ENCODE results near the gene ADAM23. TPM values are rescaled to one million over a fixed set of nuclear protein-coding genes. Genes with fewer than 3 reads are reported as not detected.

The ADAM23 gene
- total and polyA plus RNA-seq, 4 donors, result 0.12 to 0.51 (median 0.17) TPM; not detected in 1

GRCh38 chr2:206521612-206522011 lies 78.3 kb downstream of the ADAM23 start:
- no peaks in the 10 kb centered on the region for H3K4me1 ChIP-seq (ENCODE audit: control insufficient read depth in 4 of 4, insufficient read depth in 4 of 4, low read length in 3 of 4)
- no peak for DNase-seq (ENCODE audit: low spot score)
- TF ChIP-seq MAX (IDR thresholded peaks at IDR 0.05), result no peak
- TF ChIP-seq CTCF (IDR thresholded peaks at IDR 0.05; ENCODE audit: low read depth, low read length, missing input control), result no peak
- TF ChIP-seq YY1 (IDR thresholded peaks at IDR 0.05), result no peak
- TF ChIP-seq FOXA2 (IDR thresholded peaks at IDR 0.05), result no peak
- TF ChIP-seq NR2F2 (IDR thresholded peaks at IDR 0.05), result no peak
- no peak for TF ChIP-seq RAD21 (IDR thresholded peaks at IDR 0.05)
- no peak for TF ChIP-seq SP1 (IDR thresholded peaks at IDR 0.05)
- TF ChIP-seq REST (IDR thresholded peaks at IDR 0.05), result no peak
- TF ChIP-seq ATF3 (IDR thresholded peaks at IDR 0.05), result no peak
- TF ChIP-seq JUND (IDR thresholded peaks at IDR 0.05), result no peak
- TF ChIP-seq RXRA (IDR thresholded peaks at IDR 0.05), result no peak
- no peak for TF ChIP-seq TAF1 (conservative IDR thresholded peaks at IDR 0.05)
- no peak for TF ChIP-seq EGR1 (IDR thresholded peaks at IDR 0.05; ENCODE audit: low read depth in 2 of 2)
- TF ChIP-seq GABPA (IDR thresholded peaks at IDR 0.05 in 1 of 2, conservative IDR thresholded peaks at IDR 0.05 in 1 of 2), result no peak
- TF ChIP-seq HNF4G (IDR thresholded peaks at IDR 0.05), result no peak
- TF ChIP-seq FOXA1 (IDR thresholded peaks at IDR 0.05), result no peak
- no peak for TF ChIP-seq HNF4A (conservative IDR thresholded peaks at IDR 0.05)
- no peak overlapping the region for H3K4me3 ChIP-seq (ENCODE audit: low read depth in 1 of 3, low read length in 3 of 3)
- no peak overlapping the region for H3K27ac ChIP-seq (ENCODE audit: low read depth in 1 of 2, low read length in 2 of 2)
- H3K27me3 ChIP-seq (ENCODE audit: control insufficient read depth in 4 of 4, insufficient read depth in 4 of 4, low read length in 3 of 4), result peaks cover 0 to 4% (median 0%) of the 10 kb centered on the region in 4 donors
- no peaks in the 10 kb centered on the region for H3K36me3 ChIP-seq (ENCODE audit: control insufficient read depth in 4 of 4, insufficient read depth in 3 of 4, low read depth in 1 of 4, low read length in 3 of 4)
- no peak overlapping the region for H3K9ac ChIP-seq (ENCODE audit: low read depth in 1 of 2, low read length in 2 of 2)
- WGBS, result 82% methylated on average over 1 of the region's 1 CpG
- H3K9me3 ChIP-seq (ENCODE audit: control insufficient read depth in 4 of 4, low read length in 3 of 4), result no peaks in the 10 kb centered on the region

- no peaks in the 10 kb centered on the region for H3K9me3 ChIP-seq (ENCODE audit: control insufficient read depth in 4 of 4, low read length in 3 of 4)
- 90% methylated on average over 1 of the region's 1 CpG for WGBS
- H3K9ac ChIP-seq (ENCODE audit: low read depth in 1 of 2, low read length in 2 of 2), result no peak overlapping the region
- no peak for TF ChIP-seq MAX (IDR thresholded peaks at IDR 0.05)
- TF ChIP-seq NR2F2 (IDR thresholded peaks at IDR 0.05), result no peak
- TF ChIP-seq REST (IDR thresholded peaks at IDR 0.05), result no peak
- TF ChIP-seq ZBTB33 (IDR thresholded peaks at IDR 0.05), result no peak
- no peak for TF ChIP-seq HNF4A (conservative IDR thresholded peaks at IDR 0.05)
- no peak for TF ChIP-seq CTCF (IDR thresholded peaks at IDR 0.05; ENCODE audit: low read depth, low read length, missing input control)
- TF ChIP-seq JUND (IDR thresholded peaks at IDR 0.05), result no peak
- TF ChIP-seq SP1 (IDR thresholded peaks at IDR 0.05), result no peak
- no peak for TF ChIP-seq HNF4G (IDR thresholded peaks at IDR 0.05)
- TF ChIP-seq YY1 (IDR thresholded peaks at IDR 0.05), result no peak
These were observed 83.1 kb downstream of the ADAM23 start for GRCh38 chr2:206526416-206526815.

More at GRCh38 chr2:206526416-206526815, 83.1 kb downstream of the ADAM23 start:
- no peak overlapping the region for H3K4me3 ChIP-seq (ENCODE audit: low read depth in 1 of 3, low read length in 3 of 3)
- H3K27me3 ChIP-seq (ENCODE audit: control insufficient read depth in 4 of 4, insufficient read depth in 4 of 4, low read length in 3 of 4), result peaks cover 0 to 5% (median 0%) of the 10 kb centered on the region in 4 donors
- H3K27ac ChIP-seq (ENCODE audit: low read depth in 1 of 2, low read length in 2 of 2), result no peak overlapping the region
- H3K36me3 ChIP-seq (ENCODE audit: control insufficient read depth in 4 of 4, insufficient read depth in 3 of 4, low read depth in 1 of 4, low read length in 3 of 4), result no peaks in the 10 kb centered on the region
- H3K4me1 ChIP-seq (ENCODE audit: control insufficient read depth in 4 of 4, insufficient read depth in 4 of 4, low read length in 3 of 4), result no peaks in the 10 kb centered on the region
- DNase-seq (ENCODE audit: low spot score), result no peak

Measured in liver (tissue), 9 donors.